Astrocyte of the cerebellum (primary cell): ENCODE results near the gene SCN5A.

Experiments
- DNase-seq: peaks from one replicate; pipeline ENCODE4 v3.0.0-alpha.2; 2011; ENCODE audit warnings: low read depth
- H3K4me3 ChIP-seq: 2 replicates; pipeline ENCODE4 v1.5.1; 2011; ENCODE audit warnings: mild to moderate bottlenecking, low read depth, low read length, moderate library complexity
- in situ Hi-C: cut with HindIII; loops from 2 replicates; pipeline ENCODE4 v1.10.0; 2017; ENCODE audit warnings: low sequenced_read_pairs
- TF ChIP-seq, protein P1 (sequence below): IDR thresholded peaks from 2 replicates; pipeline ENCODE4 v1.5.1; 2012; ENCODE audit warnings: low read length, low read depth, moderate library complexity, mild to moderate bottlenecking; ENCODE audit errors: missing control alignments

Gene SCN5A

DNA sequence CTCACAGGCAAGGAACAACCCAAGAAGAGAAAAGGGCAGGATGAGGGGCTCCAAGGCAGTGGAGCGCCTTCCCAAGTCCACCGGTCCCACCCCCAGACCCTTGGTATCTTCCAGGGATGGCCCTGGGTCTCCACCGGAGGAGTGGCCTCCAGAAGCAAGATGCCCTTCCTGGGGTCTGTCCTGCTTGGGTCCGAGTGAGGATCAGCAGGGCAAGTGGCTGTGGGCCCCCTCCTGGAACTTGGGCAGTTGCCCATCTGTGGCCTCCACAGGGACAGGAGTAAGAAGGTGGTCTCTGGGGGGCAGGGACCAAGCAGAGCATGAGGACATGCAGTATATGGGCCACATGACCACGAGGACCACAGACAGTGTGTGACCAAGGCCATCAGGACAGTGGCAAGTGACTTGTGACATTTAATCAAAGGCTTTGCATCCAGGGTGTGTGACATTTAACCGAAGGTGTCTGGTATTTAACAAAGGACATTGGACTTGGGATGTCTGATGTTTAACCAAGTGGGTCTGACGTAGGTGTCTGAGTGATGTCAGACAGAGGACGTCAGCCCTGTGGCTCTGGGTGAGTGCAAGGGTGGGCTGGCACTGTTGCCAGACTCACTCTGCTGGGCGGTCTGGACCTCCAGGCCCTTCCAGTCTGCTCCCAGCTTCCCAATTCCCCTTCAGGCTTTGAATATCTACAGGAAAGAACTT is 34.7 kb downstream of the SCN5A start:
- in situ Hi-C loops: loop anchor here (5.0 kb wide), 1 partner anchor 57 kb away; no protein-coding TSS in a partner anchor
- no peak overlapping the region for H3K4me3 ChIP-seq
- TF ChIP-seq, protein P1, sequence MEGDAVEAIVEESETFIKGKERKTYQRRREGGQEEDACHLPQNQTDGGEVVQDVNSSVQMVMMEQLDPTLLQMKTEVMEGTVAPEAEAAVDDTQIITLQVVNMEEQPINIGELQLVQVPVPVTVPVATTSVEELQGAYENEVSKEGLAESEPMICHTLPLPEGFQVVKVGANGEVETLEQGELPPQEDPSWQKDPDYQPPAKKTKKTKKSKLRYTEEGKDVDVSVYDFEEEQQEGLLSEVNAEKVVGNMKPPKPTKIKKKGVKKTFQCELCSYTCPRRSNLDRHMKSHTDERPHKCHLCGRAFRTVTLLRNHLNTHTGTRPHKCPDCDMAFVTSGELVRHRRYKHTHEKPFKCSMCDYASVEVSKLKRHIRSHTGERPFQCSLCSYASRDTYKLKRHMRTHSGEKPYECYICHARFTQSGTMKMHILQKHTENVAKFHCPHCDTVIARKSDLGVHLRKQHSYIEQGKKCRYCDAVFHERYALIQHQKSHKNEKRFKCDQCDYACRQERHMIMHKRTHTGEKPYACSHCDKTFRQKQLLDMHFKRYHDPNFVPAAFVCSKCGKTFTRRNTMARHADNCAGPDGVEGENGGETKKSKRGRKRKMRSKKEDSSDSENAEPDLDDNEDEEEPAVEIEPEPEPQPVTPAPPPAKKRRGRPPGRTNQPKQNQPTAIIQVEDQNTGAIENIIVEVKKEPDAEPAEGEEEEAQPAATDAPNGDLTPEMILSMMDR: no peak
- no peak for DNase-seq

DNA sequence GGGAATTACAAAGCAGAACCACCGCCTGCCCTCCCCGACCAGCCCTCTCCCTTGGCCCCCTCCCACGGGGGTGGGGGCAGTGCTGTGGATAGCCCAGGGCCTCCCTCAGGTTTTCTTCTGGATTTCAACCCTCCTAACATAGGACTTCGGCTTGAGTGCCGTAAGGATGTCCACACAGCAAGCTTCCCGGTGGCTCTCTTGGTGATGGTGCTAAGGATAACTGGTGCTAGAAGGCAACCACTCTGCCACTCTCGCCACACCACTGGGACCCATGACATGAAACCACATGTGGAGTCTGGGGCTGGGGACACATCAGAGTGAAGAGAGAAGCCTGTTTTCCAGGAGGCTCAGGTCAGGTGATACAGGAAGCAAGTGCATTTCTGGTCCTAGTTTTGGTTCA is 35.4 kb downstream of the SCN5A start:
- no peak for DNase-seq
- TF ChIP-seq, protein P1: no peak
- in situ Hi-C loops: loop anchor here (5.0 kb wide), 1 partner anchor 58 kb away; no protein-coding TSS in a partner anchor
- H3K4me3 ChIP-seq: no peak overlapping the region

DNA sequence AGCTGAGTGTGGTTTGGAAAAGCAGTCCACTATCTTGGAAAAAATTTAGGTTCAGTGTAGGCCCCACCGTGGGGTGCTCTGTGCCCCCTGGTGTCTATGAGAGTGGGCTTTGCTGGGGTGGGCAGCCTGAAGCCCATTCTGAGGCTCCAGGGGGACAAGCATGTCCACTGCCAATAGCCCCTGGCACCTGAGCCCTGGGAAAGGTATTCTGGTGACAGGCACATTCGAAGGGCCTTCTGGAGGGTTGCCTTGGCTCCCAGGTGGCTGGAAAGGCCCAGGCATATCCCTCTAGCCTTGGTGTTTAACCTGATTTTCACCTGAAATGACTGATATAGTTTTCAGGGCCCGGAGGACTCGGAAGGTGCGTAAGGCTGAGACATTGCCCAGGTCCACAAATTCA is 36.1 kb downstream of the SCN5A start:
- no peak overlapping the region for H3K4me3 ChIP-seq
- no peak for DNase-seq
- TF ChIP-seq, protein P1: no peak
- in situ Hi-C loops: loop anchor here (5.0 kb wide), 1 partner anchor 59 kb away; no protein-coding TSS in a partner anchor

DNA sequence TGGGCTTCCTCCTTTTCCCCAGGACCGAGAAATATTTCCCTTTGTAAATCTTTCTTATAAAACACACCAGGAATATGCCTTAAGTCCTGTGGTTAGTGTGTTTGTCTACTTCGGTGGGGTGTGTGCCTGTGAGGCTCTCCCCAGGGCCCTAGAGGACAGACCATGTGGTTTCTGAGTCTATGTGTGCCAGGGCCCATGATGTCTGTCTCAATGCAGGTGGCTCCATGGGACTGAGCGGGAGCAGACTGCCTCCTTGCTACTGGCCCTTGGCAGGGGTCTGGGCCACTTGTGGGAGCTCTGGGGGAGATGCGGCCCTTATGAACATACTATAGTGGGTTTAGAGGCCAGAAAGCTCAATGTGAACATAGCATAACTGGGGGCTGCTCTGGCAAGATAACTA is 37.6 kb downstream of the SCN5A start:
- TF ChIP-seq, protein P1: no peak
- no peak for DNase-seq
- H3K4me3 ChIP-seq: no peak overlapping the region
- in situ Hi-C loops: loop anchor here (5.0 kb wide), 1 partner anchor 60 kb away; no protein-coding TSS in a partner anchor

DNA sequence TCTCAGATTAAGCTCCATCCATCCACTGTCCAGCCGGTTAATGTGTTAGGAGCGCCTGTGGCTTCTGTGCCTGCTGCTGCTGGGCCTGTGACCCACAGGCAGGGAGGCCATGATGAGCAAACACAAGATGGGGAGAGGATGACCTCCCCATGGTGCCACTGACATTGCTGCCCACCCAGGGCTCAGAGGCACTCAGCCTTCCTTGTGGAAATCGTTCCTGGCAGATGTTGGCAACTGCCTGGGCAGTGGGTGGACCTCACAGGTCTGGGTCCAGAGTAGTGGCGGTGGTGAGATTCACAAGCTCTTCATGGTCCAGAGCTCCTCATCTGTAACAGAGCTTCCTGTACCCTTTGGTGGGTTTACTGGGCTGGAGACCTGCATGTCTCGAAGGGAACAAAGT is 38.6 kb downstream of the SCN5A start:
- TF ChIP-seq, protein P1: no peak
- H3K4me3 ChIP-seq: no peak overlapping the region
- DNase-seq: no peak
- in situ Hi-C loops: loop anchor here (5.0 kb wide), 1 partner anchor 61 kb away; no protein-coding TSS in a partner anchor

DNA sequence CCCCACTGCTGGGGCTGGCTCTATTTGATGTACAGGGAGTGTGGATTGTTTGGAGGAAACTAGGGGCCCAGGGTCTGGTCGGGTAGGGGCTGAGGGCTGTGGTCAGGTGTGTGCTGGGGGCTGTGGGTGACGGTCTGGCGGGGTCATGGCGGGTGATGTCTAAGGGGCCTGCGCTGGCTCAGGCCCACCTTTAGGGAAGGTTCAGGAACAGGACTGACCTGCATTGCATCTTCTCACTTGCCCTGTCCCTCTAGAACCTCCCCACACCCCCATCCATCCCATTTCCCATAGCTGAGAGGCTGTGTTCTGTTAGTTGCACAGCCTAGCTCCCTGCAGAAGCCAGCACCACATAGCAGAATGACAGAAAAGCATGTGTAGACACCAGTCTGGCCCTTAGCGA is 39.1 kb downstream of the SCN5A start:
- TF ChIP-seq, protein P1: no peak
- no peak for DNase-seq
- no peak overlapping the region for H3K4me3 ChIP-seq
- in situ Hi-C loops: loop anchor here (5.0 kb wide), 1 partner anchor 62 kb away; no protein-coding TSS in a partner anchor
